Neuron (in vitro differentiated cells): ENCODE data around the gene ABHD13.
"Not testable (repeated sequence)": the region's sequence is repeated elsewhere in the genome, so short reads cannot be mapped to it uniquely, and the experiment has no call there.

Experiments used
- H2AFZ ChIP-seq: one replicate; pipeline ENCODE4 v1.6.1; 2013; ENCODE audit warnings: low read depth, mild to moderate bottlenecking, inconsistent platforms, low read length, moderate library complexity
- H3K27me3 ChIP-seq: one replicate; pipeline ENCODE4 v1.6.1; 2013; ENCODE audit warnings: low read length; ENCODE audit not compliant: insufficient read depth
- H3K36me3 ChIP-seq: one replicate; pipeline ENCODE4 v1.6.1; 2013; ENCODE audit warnings: low read length; ENCODE audit not compliant: insufficient read depth
- H3K4me1 ChIP-seq: one replicate; pipeline ENCODE4 v1.6.1; 2013; ENCODE audit warnings: low read length; ENCODE audit not compliant: insufficient read depth
- H3K4me3 ChIP-seq: 2 replicates; pipeline ENCODE4 v1.5.1; 2013; ENCODE audit warnings: mild to moderate bottlenecking, low read length, moderate library complexity
- H3K9me3 ChIP-seq: one replicate; pipeline ENCODE4 v1.6.1; 2013; ENCODE audit warnings: low read length

ABHD13 gene

GRCh38 chr13:108210551-108210950 lies 7.6 kb upstream of the ABHD13 start:
- peaks cover 8% of the 10 kb centered on the region for H3K4me1 ChIP-seq
- no peaks in the 10 kb centered on the region for H3K27me3 ChIP-seq
- no peak overlapping the region for H2AFZ ChIP-seq
- no peak overlapping the region for H3K4me3 ChIP-seq
- H3K36me3 ChIP-seq = peaks cover 24% of the 10 kb centered on the region
- H3K9me3 ChIP-seq = no peaks in the 10 kb centered on the region

GRCh38 chr13:108212886-108213285 lies 5.3 kb upstream of the ABHD13 start:
- H3K27me3 ChIP-seq = no peaks in the 10 kb centered on the region

GRCh38 chr13:108213946-108214345 lies 4.2 kb upstream of the ABHD13 start:
- H3K4me1 ChIP-seq = peaks cover 19% of the 10 kb centered on the region
- H3K4me3 ChIP-seq = peak overlapping the region; percentile 53
- H3K36me3 ChIP-seq = peaks cover 23% of the 10 kb centered on the region
- no peaks in the 10 kb centered on the region for H3K27me3 ChIP-seq
- no peaks in the 10 kb centered on the region for H3K9me3 ChIP-seq
- H2AFZ ChIP-seq = no peak overlapping the region

More at GRCh38 chr13:108212886-108213285, 5.3 kb upstream of the ABHD13 start:
- H3K4me1 ChIP-seq = peaks cover 19% of the 10 kb centered on the region
- H2AFZ ChIP-seq = no peak overlapping the region
- H3K9me3 ChIP-seq = no peaks in the 10 kb centered on the region
- H3K36me3 ChIP-seq = peaks cover 24% of the 10 kb centered on the region
- H3K4me3 ChIP-seq = no peak overlapping the region

- Histone ChIP-seq H3K9me3 (no peaks in the 10 kb centered on the region), H3K27me3 (no peaks in the 10 kb centered on the region), H3K4me3 (peak overlapping the region; percentile 53), H2AFZ (no peak overlapping the region), H3K4me1 (peaks cover 26% of the 10 kb centered on the region), H3K36me3 (peaks cover 16% of the 10 kb centered on the region)
These were observed 3.5 kb upstream of the ABHD13 start for GRCh38 chr13:108214441-108215271.

- H3K9me3 ChIP-seq = no peaks in the 10 kb centered on the region
- no peak within 1 kb of the TSS for H2AFZ ChIP-seq
- H3K4me1 ChIP-seq = peaks cover 28% of the 10 kb centered on the region
- no peaks in the 10 kb centered on the region for H3K27me3 ChIP-seq
- peaks cover 9% of the 10 kb centered on the region for H3K36me3 ChIP-seq
- H3K4me3 ChIP-seq = peak within 1 kb of the TSS; percentile 53
These were observed 2.8 kb upstream of the ABHD13 start, which contains the start of gene LIG4 for GRCh38 chr13:108215436-108215835. LIG4 (minus strand) TSS chr13:108215536; CDS start chr13:108211268, 4,268 bp downstream.

GRCh38 chr13:108217307-108218043 lies 717 bp upstream of the ABHD13 start:
- H3K4me3 ChIP-seq = peak overlapping the region; percentile 72
- peaks cover 28% of the 10 kb centered on the region for H3K4me1 ChIP-seq
- H2AFZ ChIP-seq = peak overlapping the region; percentile 59

GRCh38 chr13:108220041-108220440 lies 1.8 kb downstream of the ABHD13 start:
- Histone ChIP-seq H2AFZ (no peak overlapping the region), H3K4me3 (no peak overlapping the region), H3K4me1 (peaks cover 20% of the 10 kb centered on the region), H3K9me3 (no peaks in the 10 kb centered on the region), H3K36me3 (no peaks in the 10 kb centered on the region), H3K27me3 (no peaks in the 10 kb centered on the region)

More at GRCh38 chr13:108217307-108218043, 717 bp upstream of the ABHD13 start:
- H3K27me3 ChIP-seq, H3K9me3 ChIP-seq, H3K36me3 ChIP-seq: not testable (repeated sequence)

GRCh38 chr13:108223687-108224503 lies 5.7 kb downstream of the ABHD13 start:
- H3K27me3 ChIP-seq = no peaks in the 10 kb centered on the region
- peaks cover 18% of the 10 kb centered on the region for H3K4me1 ChIP-seq
- H3K4me3 ChIP-seq = no peak overlapping the region
- H2AFZ ChIP-seq = no peak overlapping the region
- H3K36me3 ChIP-seq = no peaks in the 10 kb centered on the region
- no peaks in the 10 kb centered on the region for H3K9me3 ChIP-seq

GRCh38 chr13:108225440-108225839 lies 7.2 kb downstream of the ABHD13 start:
- no peaks in the 10 kb centered on the region for H3K9me3 ChIP-seq
- H3K27me3 ChIP-seq = no peaks in the 10 kb centered on the region
- H2AFZ ChIP-seq = no peak overlapping the region
- peaks cover 10% of the 10 kb centered on the region for H3K4me1 ChIP-seq
- H3K36me3 ChIP-seq = peaks cover 4% of the 10 kb centered on the region
- H3K4me3 ChIP-seq = no peak overlapping the region

- Histone ChIP-seq H3K4me1 (peaks cover 10% of the 10 kb centered on the region), H3K4me3 (no peak overlapping the region), H2AFZ (no peak overlapping the region), H3K9me3 (no peaks in the 10 kb centered on the region), H3K27me3 (no peaks in the 10 kb centered on the region), H3K36me3 (peaks cover 6% of the 10 kb centered on the region)
These were observed 8.0 kb downstream of the ABHD13 start for GRCh38 chr13:108226184-108226583.

- Histone ChIP-seq H3K4me3 (no peak overlapping the region), H2AFZ (no peak overlapping the region), H3K9me3 (no peaks in the 10 kb centered on the region), H3K4me1 (peaks cover 10% of the 10 kb centered on the region), H3K36me3 (peaks cover 6% of the 10 kb centered on the region), H3K27me3 (no peaks in the 10 kb centered on the region)
These were observed 9.6 kb downstream of the ABHD13 start for GRCh38 chr13:108227651-108228272.

- Histone ChIP-seq H3K4me1 (peaks cover 10% of the 10 kb centered on the region), H3K27me3 (no peaks in the 10 kb centered on the region), H3K9me3 (no peaks in the 10 kb centered on the region), H2AFZ (no peak overlapping the region), H3K4me3 (no peak overlapping the region), H3K36me3 (peaks cover 6% of the 10 kb centered on the region)
These were observed 12.2 kb downstream of the ABHD13 start for GRCh38 chr13:108230377-108230776.
